HG02943 (cell line): ENCODE measurements around the gene LRCH1.

Experiments used
- ATAC-seq: cut with Tn5 transposase; IDR thresholded peaks from one replicate; pipeline ENCODE4 v1.9.1; 2021; ENCODE audit warnings: mild to moderate bottlenecking, low read depth, moderate library complexity; ENCODE audit not compliant: unreplicated experiment

Gene LRCH1

DNA sequence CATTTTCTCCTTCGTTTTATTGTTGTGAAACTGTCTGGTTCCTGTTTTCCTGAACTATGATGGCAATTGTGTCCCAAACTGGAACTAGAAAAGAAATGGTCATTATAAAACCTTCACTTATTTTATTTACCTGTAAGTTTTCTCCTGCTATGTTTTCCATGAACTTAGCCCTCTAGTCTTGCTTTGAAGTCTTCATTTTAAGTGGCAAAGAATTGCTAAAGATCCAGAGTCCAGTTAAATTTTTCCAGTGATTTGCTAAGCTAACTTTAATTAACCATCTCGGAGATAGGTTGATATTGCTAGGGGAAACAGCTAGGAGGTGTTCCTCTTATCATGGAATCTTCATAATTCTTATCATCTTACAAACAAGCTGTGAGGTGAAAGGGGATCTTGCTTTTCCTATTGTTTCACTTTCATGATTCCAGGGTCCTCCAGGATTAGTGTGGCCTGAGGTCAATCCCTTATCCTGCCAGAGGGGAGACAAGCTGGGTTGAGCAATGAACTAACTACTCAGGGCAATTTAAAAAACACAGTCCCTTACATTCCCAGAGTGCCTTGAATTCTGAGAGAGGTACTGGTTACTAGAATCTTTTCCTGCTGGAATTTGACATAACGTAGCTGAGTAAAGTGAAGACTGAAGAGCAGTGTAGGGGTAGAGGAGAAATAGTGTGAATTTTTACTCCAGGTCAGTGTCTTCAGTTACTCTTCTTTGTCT is 131.5 kb downstream of the LRCH1 start:
- ATAC-seq: no peak

DNA sequence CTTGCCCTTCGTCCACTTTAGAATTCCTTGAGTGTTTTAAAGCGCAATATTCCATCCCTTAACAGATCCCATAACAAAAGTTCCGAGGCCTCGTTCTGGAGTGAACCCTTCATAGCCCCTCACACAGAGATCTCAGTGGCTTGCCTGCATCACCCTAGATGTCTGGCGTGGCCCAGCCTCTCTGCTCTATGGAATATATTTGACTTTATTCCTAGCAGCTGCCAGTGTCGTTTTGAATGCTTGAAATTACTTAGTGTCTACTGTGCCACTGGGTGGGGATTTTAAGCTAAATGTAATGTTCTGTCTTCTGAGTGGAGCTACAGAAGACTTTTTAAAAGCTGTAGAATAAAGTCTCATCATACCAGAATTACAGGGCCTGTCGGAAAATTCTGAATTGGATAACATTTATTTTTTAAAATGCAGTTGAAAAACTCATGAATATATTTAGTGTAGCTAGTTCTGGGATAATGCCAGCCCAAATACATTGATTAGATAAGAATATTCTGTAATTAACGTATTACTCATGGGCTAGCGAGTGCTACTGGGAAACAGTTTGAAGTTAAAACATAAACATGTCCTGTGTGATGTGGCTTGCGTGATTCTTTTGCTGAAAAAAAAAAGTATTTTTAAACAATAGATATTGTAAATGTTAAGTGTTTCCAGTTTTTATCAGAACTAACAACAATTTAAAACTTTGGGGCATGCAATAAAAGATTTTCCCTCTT is 132.2 kb downstream of the LRCH1 start:
- ATAC-seq: no peak

- ATAC-seq: no peak
These were observed 133.2 kb downstream of the LRCH1 start for GRCh38 chr13:46686171-46686570.

DNA sequence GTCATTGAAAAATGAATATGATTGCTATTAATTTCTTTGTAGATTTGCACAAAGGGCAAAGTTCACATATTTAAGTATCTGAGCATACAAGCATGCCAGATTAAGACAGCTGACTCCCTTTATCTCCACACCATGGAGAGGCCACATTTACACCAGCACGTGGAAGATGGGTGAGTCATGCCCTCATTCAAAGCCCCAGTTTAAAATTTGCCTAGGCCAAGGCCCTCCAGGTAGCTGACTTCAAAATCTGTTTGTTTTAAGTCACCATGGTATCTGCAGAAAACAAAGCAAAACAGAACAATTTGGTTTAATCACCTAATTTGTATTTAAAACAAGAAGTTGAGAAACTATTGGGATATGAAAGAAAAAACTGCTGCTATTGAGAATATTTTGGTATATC is 134.8 kb downstream of the LRCH1 start:
- no peak for ATAC-seq

GRCh38 chr13:46688306-46688705 is 135.3 kb downstream of the LRCH1 start:
- no peak for ATAC-seq

DNA sequence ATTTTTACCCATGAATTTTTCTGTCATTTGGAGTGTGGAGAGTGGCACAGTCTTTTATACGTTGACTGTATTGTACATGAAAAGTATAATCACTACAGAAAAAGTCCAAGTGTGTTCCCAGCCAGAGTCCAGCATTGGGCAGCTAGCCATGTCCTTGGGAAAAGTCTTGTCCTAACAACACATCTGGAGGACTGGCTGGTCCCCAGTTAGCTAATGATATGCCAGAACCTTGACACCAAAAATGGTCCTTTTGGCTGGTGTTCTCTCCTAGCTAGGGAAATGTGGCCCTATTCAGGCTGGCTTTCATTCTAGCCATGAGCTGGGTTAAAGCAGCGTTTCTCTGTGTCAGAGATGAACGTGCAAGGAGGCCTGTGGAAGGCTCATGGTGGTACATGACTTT is 145.0 kb downstream of the LRCH1 start:
- no peak for ATAC-seq

GRCh38 chr13:46698910-46699460 is 146.0 kb downstream of the LRCH1 start:
- no peak for ATAC-seq

DNA sequence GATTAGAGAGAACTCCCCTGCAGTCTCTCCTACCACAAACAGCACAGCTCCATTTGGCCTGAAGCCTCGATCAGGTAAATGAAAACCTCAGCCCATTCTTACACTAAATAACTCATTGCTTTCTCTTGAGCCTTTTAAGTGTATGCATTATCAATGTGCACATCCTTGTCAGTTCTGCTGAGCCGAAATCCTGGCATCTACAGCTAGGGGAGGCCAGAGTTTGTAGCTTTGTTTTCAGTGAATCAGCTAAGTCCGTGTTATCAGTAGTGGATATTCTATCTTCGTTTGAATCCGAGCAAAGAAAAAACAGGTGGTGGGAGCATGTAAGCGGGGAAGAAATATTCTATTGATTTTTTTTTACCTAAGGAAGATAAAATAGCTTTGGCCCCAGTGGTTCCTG is 159.6 kb downstream of the LRCH1 start:
- no peak for ATAC-seq

DNA sequence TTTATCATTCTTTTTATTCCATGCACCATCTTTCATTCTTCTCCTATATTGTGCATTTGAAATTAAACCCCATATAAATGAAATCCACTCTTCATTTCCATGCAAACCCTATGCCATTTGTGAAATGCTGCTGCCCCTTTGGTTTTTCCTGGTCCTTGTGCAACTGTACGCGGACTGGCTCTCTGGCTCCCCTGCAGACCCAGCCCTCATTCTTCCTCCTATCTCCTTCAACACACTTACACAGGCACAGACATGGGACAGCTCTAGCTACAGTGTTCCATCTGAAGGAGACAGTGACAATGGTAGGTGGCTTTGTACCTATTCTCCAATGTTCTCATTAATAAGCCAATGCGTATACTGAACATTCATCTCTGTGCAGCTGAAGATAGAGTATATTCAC is 162.4 kb downstream of the LRCH1 start:
- no peak for ATAC-seq

DNA sequence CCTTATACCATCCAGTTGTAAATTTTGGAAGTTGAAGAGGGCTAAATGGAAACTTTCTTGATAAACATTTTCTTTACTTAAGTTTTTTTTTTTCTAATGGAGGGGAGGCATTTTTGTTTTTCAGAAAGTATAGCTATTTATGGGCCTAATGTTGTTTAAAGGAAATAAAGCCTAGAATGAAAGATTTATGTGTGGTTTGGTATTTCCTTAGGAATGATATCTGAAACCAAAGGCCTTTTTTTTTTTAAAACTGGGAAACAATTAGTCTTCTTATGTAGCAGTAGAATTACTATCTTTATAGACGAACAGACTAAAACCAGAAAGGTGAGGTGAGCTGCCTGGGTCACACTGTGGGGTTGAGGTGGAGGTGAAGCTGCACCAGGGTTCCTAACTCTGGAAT is 163.9 kb downstream of the LRCH1 start:
- ATAC-seq: no peak

DNA sequence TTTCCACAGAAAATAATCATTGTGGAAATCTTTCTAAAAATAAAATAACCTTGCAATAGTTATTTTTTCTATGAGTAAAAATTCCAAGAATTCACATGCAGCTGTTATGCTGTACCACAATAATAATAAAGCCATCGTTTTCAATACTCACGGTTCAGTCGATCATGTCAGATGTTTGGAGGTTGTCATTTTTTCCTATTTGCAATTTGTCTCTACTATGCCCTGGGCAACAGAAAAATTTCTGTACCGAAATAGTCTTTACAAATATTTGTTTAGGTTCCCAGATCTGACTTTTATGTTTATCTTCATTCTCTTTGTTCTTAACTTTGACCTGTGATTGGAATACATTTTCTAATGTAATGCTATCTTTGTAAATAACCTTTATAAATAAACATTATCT is 164.3 kb downstream of the LRCH1 start:
- no peak for ATAC-seq

DNA sequence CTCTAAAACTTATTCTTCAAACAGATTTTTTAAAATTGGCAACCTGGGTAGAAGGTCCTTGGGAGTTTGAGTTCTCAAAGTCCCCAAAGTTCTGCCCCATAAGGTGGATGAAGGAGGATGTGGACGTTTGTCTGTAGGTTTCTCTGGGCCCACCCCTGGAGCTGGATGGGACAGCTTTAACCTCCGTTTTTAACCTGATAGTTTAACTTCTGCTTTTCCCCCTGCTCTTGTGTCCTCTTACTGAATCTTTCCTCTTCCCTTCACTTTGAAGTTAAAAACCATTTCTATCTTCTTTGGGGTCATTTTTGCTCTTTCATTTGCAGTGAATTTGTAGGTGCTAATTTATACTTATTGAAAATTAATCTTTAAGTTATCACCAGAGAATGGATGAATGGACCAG is 164.9 kb downstream of the LRCH1 start:
- no peak for ATAC-seq

GRCh38 chr13:46720189-46720588 is 167.2 kb downstream of the LRCH1 start:
- ATAC-seq: no peak

DNA sequence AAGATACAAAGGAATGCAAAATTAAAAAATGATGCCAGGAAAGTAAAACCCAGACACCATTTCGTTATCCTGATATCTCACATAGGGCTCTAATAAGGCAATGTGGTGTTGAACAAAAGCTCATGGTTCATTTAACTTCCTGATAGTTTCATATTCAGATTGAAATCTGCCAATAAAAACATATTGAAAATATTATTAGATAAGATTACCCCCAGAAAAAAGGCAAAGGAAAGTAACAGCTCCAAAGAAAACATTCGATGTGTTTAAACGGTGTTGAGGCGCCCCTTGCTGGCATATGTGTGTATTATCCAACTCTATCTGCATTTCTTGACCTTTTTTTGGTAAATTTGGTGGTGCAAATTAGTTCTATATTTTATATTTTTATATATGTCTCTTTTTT is 168.1 kb downstream of the LRCH1 start:
- ATAC-seq: no peak

DNA sequence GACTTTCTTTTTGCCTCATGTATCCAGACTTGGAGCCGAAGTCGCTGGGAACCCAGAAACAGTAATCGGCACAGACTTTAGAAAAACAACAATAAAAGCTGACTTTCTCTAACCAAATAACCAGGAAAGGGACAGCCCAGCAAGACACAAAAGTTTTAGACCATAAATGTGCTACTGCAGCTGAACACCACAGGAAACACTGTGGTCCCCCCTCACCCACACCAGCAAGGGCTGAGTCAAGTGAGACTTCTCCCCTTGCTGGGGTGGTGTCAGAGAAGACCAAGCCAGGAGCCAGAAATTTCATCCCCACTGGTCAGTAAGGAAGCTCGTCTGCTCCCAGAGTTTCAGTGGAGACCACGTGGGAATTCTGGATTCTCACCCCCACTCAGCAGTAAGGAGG is 173.4 kb downstream of the LRCH1 start:
- ATAC-seq: no peak

DNA sequence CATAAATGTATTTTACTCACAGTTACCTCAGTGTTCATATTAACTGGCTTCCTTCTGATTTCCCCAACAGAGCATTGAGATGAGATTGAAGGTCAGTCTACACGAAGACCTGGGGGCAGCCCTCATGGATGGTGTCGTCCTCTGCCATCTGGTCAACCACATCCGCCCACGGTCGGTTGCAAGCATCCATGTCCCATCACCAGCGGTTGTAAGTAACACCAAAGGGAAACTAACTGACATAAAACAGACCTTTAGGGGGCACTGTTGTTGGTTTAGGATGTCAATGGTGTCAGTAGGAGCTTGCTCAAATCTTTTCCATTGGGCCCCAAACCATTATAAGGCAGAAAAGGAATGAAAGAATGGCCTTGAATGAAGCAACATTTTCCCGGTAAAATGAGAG is 175.8 kb downstream of the LRCH1 start:
- no peak for ATAC-seq

GRCh38 chr13:46731535-46731934 is 178.6 kb downstream of the LRCH1 start:
- no peak for ATAC-seq

DNA sequence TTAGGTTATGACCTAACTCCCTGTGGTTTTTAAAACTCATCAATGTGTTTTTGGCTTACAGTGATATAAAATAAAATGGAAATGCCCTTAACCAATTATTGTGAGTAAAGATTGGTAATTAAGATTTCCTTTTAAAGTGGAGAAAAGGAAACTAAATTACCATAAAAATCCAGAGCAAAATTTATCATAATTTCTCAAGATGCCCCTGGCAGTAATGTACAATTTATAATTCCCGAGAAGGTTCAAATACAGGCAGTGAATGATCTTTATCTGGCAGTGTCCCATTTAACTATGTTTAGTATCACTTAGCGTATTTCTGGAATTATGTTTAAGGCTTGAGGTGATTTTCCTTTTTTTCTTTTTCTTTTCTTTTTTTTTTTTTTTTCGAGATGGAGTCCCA is 182.5 kb downstream of the LRCH1 start:
- no peak for ATAC-seq

DNA sequence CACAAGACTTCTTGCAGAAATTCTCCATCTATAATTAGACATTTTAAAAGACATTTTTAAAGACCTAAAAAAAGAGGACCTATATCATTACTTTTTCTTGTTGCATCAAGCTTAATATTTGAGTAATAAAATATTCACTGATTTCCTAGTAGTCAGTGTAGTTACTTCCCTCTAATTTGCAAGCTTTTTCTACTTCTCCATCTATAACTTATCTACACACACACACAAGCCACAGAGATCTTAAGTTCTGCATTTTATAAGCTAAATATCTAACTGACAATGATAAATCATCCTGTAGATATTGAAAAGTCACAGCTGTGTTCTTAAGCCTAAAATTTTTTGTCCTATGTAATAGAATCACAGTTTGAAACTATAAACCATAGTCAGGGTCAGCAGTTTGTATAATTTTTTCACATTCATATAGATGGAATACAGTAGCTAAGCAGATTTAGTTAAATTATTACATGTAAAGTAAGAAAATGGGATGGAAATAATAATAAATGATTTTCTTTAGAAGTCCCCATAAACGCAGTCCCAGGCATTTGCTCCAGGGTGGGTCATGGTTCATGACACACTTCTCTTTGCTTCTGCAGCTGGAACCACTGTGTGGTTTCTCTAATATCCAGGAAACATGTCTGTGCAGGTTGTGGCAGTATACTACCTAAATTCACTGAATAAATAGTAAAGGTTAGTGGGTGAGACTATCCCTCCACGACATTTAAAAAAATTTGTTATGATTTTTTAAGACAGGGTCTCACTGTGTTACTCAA is 183.8 kb downstream of the LRCH1 start:
- ATAC-seq: no peak

- ATAC-seq: no peak
These were observed 185.1 kb downstream of the LRCH1 start for GRCh38 chr13:46738055-46738454.

DNA sequence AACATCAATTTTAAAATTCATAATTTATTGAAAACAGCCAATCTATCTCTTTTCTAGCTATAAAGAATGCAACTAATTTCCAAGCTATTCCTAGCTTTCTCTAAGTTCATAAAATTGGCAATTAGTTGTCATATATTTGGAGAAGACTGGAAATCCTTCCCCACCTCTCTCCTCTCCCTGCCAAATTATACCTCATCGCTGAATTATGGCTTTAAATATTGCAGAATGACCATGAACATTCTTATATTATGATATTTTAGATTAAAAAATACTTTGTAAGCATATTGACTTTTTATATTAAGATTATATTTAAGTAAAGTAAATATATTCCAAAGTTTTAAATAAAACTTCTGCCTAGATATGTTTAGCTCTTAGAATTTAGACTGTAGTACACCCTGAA is 185.8 kb downstream of the LRCH1 start:
- ATAC-seq: no peak
